Stimulated activated CD4-positive, alpha-beta T cell treated with anti-CD3 and anti-CD28 coated beads, Interleukin-2, amount 100 ng/mL, for 4 hours (primary cell): ENCODE data around the gene PARD3.

ENCODE experiments used
- DNase-seq: peaks from one replicate; pipeline ENCODE4 v3.0.0-alpha.2; 2020; ENCODE audit warnings: low read depth

The PARD3 gene

GRCh38 chr10:34618611-34619010 lies 196.5 kb downstream of the PARD3 start:
- no peak for DNase-seq

GRCh38 chr10:34615770-34616169 lies 199.3 kb downstream of the PARD3 start:
- no peak for DNase-seq

- no peak for DNase-seq
Measured at GRCh38 chr10:34613491-34613890, 201.6 kb downstream of the PARD3 start.

GRCh38 chr10:34612938-34613337 lies 202.2 kb downstream of the PARD3 start:
- no peak for DNase-seq

- no peak for DNase-seq
Measured at GRCh38 chr10:34612446-34612845, 202.7 kb downstream of the PARD3 start.

GRCh38 chr10:34609287-34609940 lies 205.7 kb downstream of the PARD3 start:
- no peak for DNase-seq

GRCh38 chr10:34607894-34608293 lies 207.2 kb downstream of the PARD3 start:
- no peak for DNase-seq

GRCh38 chr10:34606890-34607289 lies 208.2 kb downstream of the PARD3 start:
- no peak for DNase-seq

GRCh38 chr10:34602478-34602877 lies 212.6 kb downstream of the PARD3 start:
- no peak for DNase-seq

GRCh38 chr10:34601691-34602090 lies 213.4 kb downstream of the PARD3 start:
- DNase-seq: no peak

GRCh38 chr10:34599026-34599795 lies 215.9 kb downstream of the PARD3 start:
- no peak for DNase-seq

GRCh38 chr10:34596351-34596750 lies 218.7 kb downstream of the PARD3 start:
- no peak for DNase-seq

GRCh38 chr10:34593930-34594329 lies 221.2 kb downstream of the PARD3 start:
- no peak for DNase-seq

- no peak for DNase-seq
Measured at GRCh38 chr10:34593374-34593890, 221.7 kb downstream of the PARD3 start.

- DNase-seq: no peak
Measured at GRCh38 chr10:34590793-34591192, 224.3 kb downstream of the PARD3 start.

GRCh38 chr10:34589275-34589674 lies 225.8 kb downstream of the PARD3 start:
- DNase-seq: no peak

- DNase-seq: no peak
Measured at GRCh38 chr10:34587680-34588019, 227.4 kb downstream of the PARD3 start.

- DNase-seq: no peak
Measured at GRCh38 chr10:34587002-34587679, 228.0 kb downstream of the PARD3 start.

GRCh38 chr10:34585422-34586112 lies 229.5 kb downstream of the PARD3 start:
- DNase-seq: no peak

GRCh38 chr10:34584164-34584563 lies 230.9 kb downstream of the PARD3 start:
- DNase-seq: no peak

- DNase-seq: no peak
Measured at GRCh38 chr10:34581801-34582532, 233.1 kb downstream of the PARD3 start.

- no peak for DNase-seq
Measured at GRCh38 chr10:34580643-34581042, 234.5 kb downstream of the PARD3 start.
